ENCODE results near the gene IGSF8.

GRCh38 chr1:160061369-160062229, 36.8 kb downstream of the IGSF8 start:
- TF ChIP-seq CTCF (IDR thresholded peaks at IDR 0.05) (no peak), POLR2A (IDR thresholded peaks at IDR 0.05) (no peak)

Measured in vagina (tissue), 2 donors.